ENCODE measurements around the gene LIN52.
"Not testable (repeated sequence)": the region's sequence is repeated elsewhere in the genome, so short reads cannot be mapped to it uniquely, and the experiment has no call there.

Gene LIN52

DNA sequence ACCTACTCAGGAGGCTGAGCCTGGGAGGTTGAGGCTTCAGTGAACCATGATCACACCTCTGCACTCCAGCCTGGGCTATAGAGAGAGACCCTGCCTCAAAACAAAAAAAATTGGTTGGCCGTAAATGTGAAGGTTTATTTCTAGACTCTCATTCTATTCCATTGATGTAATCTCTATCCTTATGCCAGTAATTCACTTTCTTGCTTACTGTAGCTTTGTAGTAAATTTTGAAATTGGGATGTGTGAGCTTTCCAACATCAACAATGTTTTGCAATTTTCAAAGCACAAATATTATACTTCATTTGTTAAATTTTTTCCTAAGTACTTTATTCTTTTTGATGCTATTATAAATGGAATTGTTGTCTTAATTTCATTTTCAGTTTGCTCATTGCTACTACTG lies 24.6 kb downstream of the LIN52 start:
- DNase-seq (ENCODE audit: low read depth) = no peak

DNA sequence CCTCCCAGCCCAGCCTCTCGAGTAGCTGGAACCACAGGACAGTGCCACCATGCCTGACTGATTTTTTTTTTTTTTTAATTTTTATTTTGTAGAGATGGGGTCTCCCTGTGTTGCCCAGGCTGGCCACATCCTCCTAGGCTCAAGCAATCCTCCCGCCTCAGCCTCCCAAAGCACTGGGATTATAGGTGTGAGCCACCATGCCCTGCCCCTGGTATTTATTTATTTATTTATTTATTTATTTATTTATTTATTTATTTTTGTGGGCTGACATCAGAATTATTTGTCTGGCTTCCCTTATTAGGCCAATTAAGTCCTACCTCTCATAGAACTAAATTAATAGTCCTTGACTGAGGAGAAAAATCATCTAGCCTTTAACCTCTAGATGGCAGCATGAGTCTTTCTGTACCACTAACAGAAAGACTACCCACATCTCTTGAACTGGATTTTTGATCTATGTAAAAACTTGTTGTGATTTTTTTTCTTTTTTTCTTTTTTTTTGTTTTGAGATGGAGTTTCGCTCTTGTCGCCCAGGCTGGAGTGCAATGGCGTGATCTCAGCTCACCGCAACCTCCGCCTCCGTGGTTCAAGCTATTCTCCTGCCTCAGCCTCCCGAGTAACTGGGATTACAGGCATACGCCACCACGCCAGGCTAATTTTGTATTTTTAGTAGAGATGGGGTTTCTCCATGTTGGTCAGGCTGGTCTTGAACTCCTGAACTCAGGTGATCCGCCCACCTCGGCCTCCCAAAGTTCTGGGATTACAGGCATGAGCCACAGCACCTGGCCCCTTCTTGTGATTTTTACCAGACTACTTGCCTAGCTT lies 26.9 kb downstream of the LIN52 start:
- DNase-seq (ENCODE audit: low read depth) = not testable (repeated sequence)

- not testable (repeated sequence) for DNase-seq (ENCODE audit: low read depth)
Observed at GRCh38 chr14:74125487-74125886, 40.7 kb downstream of the LIN52 start.

DNA sequence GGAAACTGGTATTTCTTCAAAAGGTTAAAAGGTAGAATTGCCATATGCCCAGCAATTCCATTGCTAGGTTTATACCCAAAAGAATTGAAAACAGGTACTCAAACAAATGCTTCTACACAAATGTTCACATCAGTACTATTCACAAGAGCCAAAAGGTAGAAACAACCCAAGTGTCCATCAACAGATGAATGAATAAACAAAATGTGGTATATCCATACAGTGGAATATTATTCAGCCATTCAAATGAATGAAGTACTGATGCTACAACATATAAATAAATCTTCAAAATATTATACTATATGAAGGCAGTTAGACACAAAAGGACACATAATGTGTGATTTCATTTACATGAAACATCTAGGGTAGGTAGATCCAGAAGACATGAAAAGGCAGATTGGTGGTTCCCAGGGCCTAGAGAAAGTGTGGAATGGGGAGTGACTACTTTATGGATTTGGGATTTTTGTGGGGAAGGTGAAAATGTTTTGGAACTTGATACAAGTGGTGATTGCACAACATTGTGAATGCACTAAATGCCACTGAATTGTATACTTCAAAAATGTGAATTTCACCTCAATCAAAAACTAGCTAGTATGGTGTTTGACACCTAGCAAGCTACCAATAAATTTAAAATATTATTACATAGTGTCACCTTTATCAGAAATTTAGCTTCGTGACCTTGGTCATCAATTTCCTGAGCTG lies 41.7 kb downstream of the LIN52 start:
- DNase-seq (ENCODE audit: low read depth) = no peak

DNA sequence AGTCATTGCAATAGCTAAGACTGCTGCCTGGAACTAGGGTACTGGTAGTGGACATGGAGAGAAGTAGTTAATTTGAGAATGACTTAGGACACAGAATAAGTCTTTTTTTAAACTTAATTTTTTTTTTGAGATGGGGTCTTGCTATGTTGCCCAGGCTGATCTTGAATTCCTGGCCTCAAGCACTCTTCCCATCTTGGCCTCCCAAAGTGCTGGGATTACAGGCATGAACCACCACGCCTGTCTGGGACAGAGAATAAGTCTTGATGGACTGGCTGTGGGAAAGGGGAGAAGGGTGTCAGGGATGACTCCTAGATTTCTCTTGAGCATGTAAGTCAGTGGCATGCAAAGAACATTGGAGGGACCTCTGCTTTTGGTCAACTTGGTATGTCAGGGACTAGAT lies 42.9 kb downstream of the LIN52 start:
- no peak for DNase-seq (ENCODE audit: low read depth)

DNA sequence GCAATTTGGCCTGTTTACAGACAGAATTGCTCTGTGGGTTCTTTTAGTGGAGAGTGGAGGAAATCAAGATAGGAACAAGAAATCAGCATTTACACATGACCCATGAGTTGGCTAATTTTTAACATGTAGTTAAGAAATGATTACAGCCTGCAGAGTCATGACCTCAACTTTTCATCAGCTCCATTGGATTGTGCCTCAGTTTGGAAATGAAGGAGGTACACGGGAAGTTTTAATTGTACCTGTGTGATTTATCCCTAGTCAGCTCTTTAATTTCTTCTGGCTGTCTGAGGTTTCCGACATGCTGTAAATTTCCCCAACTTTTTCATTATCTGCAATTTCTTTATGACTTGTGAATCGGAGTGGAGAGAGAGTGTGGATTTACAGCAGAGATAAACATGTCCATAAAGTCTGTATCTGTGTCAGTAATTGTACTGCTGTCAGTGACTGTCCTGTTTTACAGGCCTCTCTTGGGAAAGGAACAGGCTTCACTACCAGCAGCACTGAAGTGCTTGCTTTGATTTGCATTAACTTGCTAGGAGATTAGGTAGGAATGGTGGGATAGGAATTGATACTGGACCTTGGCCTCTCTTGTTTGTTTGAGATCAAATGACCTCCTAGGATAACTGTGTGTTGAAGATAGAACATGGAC lies 49.2 kb downstream of the LIN52 start:
- DNase-seq (ENCODE audit: low read depth) = no peak

DNA sequence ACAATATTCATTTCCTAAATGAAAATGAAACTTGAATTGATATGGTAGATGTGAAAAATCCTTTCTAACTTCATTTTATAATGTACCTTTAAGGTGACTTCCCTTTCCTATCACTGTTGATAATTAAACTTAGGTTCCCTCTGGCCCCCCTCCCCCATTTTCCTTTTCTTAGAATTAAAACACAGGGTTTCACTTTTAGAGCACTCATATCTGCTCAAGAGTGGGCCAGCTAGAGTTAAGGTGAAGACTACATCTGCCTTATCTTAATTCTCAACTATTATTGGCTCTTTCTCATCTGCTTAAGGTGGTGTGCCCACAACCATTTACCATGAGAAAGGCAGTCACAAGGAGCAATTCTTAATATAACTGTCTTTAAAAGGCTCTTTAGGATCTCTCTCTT lies 49.7 kb downstream of the LIN52 start:
- DNase-seq (ENCODE audit: low read depth) = no peak

GRCh38 chr14:74135426-74135825 lies 50.7 kb downstream of the LIN52 start:
- DNase-seq (ENCODE audit: low read depth) = no peak

DNA sequence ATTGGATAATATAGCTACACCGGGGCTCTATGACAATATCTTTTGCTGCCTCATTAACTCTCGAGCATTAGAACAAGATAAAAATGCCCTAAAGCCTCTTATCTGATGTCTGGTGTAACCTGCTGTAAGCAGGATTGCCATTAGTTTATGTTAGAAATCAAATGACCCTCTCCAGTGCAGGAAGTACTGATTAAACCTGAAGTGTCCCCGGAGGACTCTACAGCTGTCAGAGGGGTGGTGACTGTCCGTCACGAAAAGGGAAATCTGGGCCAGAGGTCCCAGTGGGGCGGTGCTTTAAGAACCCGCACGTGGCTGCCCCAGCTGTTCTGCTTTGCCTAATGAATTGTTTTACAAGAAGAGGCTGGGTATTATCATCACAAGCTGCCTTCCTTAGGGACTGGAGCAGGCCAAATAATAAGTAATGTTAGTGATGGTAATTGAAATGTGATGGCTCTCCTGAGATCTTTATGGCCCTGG lies 55.7 kb downstream of the LIN52 start:
- DNase-seq (ENCODE audit: low read depth) = no peak

- no peak for DNase-seq (ENCODE audit: low read depth)
Observed at GRCh38 chr14:74141703-74142102, 56.9 kb downstream of the LIN52 start.

GRCh38 chr14:74142523-74142922 lies 57.8 kb downstream of the LIN52 start:
- no peak for DNase-seq (ENCODE audit: low read depth)

DNA sequence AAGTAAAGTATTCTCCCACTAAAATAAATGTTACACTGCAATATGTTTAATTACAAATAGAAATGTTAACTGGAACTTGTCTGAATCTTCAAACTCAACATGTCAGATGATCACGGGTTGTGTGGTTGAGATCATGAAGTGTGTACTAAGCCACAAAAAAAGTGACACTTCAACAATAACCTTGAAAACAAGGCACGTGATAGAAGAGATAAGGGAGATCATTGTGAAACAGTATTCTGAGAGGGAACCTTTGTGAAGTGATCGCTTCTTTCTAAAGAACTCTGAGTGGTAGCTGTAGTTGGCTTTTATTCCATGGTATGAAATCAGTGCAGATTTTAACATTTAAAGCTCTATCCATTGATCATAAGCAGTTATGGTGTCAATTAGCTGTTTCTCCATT lies 60.0 kb downstream of the LIN52 start:
- no peak for DNase-seq (ENCODE audit: low read depth)

GRCh38 chr14:74147571-74147970 lies 62.8 kb downstream of the LIN52 start:
- no peak for DNase-seq (ENCODE audit: low read depth)

- no peak for DNase-seq (ENCODE audit: low read depth)
Observed at GRCh38 chr14:74148705-74149104, 63.9 kb downstream of the LIN52 start.

GRCh38 chr14:74155287-74155686 lies 70.5 kb downstream of the LIN52 start:
- no peak for DNase-seq (ENCODE audit: low read depth)

DNA sequence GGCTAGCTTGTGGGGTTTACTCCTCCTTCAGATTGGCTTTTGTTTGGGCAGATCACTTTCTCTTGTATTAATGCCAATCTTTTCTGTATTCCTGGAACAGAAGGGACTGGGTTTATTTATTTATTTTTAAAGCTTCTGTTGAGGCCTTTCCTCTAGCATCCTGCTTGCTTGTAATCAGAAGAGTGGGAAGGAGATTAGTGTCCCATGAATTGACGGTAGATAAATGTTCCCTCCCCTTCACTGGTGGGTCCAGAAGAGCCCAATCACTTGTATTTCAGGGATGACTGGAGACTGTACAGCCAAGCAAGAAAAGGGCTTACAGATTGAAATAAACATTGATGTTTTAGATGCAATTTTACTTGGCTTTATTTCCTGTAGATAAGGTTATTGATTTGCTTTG lies 71.0 kb downstream of the LIN52 start:
- DNase-seq (ENCODE audit: low read depth) = no peak

GRCh38 chr14:74160763-74161162 lies 76.0 kb downstream of the LIN52 start:
- DNase-seq (ENCODE audit: low read depth) = no peak

GRCh38 chr14:74161526-74162158 lies 76.9 kb downstream of the LIN52 start:
- no peak for DNase-seq (ENCODE audit: low read depth)

DNA sequence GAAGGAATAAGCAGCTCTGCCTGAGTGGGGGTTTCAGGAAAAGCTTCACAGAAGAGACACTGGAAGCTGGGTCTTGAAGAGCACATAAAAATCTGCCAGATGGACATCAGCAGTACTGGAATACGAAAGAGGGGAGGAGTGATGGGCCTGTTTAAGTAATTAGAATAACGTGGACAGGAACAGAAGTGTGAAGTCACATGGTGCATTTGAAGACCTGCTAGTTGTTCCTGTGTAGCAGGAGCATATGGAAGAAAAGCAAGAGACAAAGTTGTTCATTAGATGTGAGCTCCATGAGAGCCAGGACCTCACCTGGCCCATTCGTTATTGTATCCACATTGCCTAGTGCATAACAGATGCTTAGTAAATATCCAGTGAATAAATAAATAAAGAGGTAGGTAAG lies 85.2 kb downstream of the LIN52 start:
- DNase-seq (ENCODE audit: low read depth) = no peak

DNA sequence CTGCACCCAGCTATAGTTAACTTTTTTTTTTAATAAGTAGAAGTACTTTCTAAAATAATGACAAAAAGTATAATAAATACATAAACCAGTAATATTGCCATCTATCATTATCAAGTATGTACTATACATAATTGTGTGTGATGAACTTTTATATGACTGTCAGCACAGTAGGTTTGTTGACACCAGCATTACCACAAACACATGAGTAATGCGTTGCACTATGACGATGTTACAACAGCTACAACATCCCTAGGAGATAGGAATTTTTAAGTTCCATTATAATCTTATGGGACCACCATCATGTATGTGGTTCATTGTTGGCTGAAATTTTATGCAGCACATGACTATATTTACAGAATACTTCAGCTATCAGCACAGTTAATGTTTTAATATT lies 91.6 kb downstream of the LIN52 start:
- no peak for DNase-seq (ENCODE audit: low read depth)

DNA sequence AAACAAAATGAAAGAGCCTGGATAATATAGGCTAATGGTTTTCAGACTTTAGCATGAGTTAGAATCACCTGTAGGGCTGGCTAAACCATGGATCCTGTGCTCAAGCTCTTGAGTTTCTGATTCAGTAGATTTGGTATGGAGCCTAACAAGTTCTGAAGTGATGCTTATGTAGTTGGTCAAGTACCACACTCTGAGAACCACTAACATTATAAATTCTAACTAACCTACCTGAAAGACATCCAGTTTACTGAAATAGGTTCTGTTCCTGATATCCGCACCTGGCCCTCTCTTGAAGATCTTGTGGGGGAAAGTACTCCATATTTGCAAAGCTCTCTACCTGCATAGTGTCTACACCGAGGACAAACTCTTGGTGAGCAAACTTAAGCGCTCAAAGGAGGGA lies 95.1 kb downstream of the LIN52 start:
- no peak for DNase-seq (ENCODE audit: low read depth)

DNA sequence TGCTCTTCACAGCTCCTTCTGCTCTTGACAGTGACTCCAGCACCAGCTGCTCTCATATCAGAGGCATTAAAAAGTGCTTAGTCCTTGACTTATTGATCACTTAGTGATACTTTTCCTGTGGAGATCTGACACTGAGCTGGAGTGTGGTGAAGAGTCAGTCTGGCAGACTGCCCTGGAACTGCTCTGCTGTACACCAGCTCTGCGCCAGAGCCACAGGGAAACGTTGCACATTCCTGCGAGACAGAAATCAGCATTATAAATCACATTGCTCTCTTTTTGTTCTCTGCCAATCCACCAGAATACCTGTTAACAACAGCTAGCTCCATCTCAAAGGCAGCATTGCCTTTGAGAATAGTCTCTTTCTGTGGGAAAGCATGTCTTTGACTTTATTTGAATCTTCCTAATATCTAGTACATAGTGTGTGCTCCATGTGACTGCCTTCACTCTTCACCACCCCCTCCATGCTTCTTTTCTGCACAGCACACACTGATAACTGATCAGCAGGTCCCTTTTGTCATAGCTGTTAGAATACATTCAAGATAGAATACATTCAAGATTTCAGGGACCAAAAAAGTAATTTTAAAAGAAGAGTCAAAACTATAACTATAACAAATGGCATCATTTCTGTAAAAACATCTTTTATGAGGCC lies 106.3 kb downstream of the LIN52 start:
- no peak for DNase-seq (ENCODE audit: low read depth)
